Measurements from ENCODE around the gene SLC2A3. TPM values are rescaled to one million over a fixed set of nuclear protein-coding genes. Genes with fewer than 3 reads are reported as not detected.
"Not testable (repeated sequence)": the region's sequence is repeated elsewhere in the genome, so short reads cannot be mapped to it uniquely, and the experiment has no call there.

The SLC2A3 gene
- total and polyA plus RNA-seq, 2 experiments from 2014 or later: 267 to 363 TPM

DNA sequence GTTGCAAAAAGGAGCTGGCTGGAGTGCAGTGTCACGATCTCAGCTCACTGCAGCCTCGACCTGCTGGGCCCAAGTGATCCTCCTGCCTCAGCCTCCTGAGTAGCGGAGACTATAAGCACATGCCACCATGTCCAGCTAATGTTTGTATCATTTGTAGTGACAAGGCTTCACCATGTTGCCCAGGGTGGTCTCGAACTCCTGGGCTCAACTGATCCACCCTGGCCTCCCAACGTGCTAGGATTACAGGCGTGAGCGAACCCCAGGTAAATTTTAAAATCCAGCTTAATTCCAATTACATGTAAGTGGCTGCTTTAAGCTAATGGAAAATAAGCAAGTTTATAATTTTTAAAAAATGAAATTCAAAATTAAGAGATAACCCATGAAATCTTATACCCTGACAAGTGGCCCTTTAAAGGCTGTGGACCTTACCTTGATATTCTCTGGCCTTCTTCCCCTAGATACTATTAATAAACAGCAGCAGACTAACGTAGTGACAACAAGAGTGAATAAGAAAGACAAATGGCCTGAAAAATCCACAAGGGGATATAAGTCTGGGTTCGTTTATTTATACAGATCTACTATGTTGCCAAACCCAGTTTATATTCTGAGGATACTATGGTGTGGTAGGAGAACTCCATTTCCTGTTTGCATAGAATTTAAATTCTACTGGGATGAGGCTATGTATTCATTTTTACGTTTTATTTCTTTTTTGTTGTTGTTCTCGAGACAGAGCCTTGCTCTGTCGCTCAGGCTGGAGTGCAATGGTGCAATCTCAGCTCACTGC is 25.6 kb upstream of the SLC2A3 start:
- DNase-seq (ENCODE audit: low read depth in 1 of 2, low spot score in 1 of 2): no peak
- peak overlapping the region; percentile 47 for H3K4me3 ChIP-seq
- peak overlapping the region; percentile 94 for H3K27ac ChIP-seq

DNA sequence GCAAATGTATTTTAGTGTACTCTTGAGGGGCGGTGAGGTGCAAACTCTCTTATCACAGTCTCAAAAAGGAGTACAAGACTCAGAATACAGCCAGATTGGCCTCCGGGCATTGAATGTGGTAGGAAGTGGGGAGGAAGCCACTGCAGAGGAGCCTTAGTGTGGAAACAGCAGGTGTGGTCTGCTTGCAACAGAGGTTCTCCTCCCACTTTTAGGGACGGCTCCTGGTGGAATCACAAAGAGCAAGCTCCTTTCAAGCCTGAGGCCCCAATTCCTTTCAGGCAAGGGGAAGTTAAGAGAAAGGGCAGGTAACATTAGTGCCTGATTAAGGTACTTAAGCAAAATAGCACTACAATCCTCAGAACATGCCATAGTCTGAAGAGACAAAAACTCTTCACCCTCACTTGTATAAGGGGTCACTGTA is 23.7 kb upstream of the SLC2A3 start:
- Histone ChIP-seq H3K4me3 (peak overlapping the region; percentile 47), H3K27me3 (no peaks in the 10 kb centered on the region), H3K36me3 (no peaks in the 10 kb centered on the region), H3K9me3 (ENCODE audit: low read depth) (no peaks in the 10 kb centered on the region), H3K4me1 (ENCODE audit: low read depth) (peaks cover 54% of the 10 kb centered on the region), H3K27ac (peak overlapping the region; percentile 94)
- DNase-seq (ENCODE audit: low read depth in 1 of 2, low spot score in 1 of 2): peak; percentile 39 to 44
- TF ChIP-seq, protein P1, sequence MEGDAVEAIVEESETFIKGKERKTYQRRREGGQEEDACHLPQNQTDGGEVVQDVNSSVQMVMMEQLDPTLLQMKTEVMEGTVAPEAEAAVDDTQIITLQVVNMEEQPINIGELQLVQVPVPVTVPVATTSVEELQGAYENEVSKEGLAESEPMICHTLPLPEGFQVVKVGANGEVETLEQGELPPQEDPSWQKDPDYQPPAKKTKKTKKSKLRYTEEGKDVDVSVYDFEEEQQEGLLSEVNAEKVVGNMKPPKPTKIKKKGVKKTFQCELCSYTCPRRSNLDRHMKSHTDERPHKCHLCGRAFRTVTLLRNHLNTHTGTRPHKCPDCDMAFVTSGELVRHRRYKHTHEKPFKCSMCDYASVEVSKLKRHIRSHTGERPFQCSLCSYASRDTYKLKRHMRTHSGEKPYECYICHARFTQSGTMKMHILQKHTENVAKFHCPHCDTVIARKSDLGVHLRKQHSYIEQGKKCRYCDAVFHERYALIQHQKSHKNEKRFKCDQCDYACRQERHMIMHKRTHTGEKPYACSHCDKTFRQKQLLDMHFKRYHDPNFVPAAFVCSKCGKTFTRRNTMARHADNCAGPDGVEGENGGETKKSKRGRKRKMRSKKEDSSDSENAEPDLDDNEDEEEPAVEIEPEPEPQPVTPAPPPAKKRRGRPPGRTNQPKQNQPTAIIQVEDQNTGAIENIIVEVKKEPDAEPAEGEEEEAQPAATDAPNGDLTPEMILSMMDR (IDR thresholded peaks at IDR 0.05; ENCODE audit: low read depth, low read length): no peak

More for the DNA sequence above, 25.6 kb upstream of the SLC2A3 start:
- TF ChIP-seq, protein P1 (IDR thresholded peaks at IDR 0.05; ENCODE audit: low read depth, low read length): no peak
- H3K9me3 ChIP-seq (ENCODE audit: low read depth): no peaks in the 10 kb centered on the region
- H3K36me3 ChIP-seq: no peaks in the 10 kb centered on the region
- H3K4me1 ChIP-seq (ENCODE audit: low read depth): peaks cover 54% of the 10 kb centered on the region
- no peaks in the 10 kb centered on the region for H3K27me3 ChIP-seq

DNA sequence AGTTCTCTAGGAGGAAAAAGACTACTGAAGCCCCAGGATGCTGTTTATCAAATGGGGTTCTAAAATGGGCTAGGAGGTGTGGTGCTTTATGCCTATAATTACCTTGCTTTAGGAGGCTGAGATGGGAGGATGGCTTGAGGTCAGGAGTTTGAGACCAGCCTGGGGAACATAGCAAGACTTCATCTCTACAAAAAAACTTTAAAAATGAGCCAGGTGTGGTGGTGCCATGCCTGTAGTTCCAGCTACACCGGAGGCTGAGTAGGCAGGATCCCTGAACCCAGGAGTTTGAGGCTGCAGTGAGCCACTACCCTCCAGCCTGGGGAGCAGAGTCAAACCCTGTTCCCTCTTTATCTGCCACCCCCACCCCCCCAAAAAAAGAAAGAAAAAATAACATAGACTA is 23.3 kb upstream of the SLC2A3 start:
- no peak overlapping the region for H3K4me3 ChIP-seq
- no peaks in the 10 kb centered on the region for H3K27me3 ChIP-seq
- no peaks in the 10 kb centered on the region for H3K36me3 ChIP-seq
- no peaks in the 10 kb centered on the region for H3K9me3 ChIP-seq (ENCODE audit: low read depth)
- TF ChIP-seq, protein P1 (IDR thresholded peaks at IDR 0.05; ENCODE audit: low read depth, low read length): no peak
- peaks cover 54% of the 10 kb centered on the region for H3K4me1 ChIP-seq (ENCODE audit: low read depth)
- H3K27ac ChIP-seq: peak overlapping the region; percentile 94
- DNase-seq (ENCODE audit: low read depth in 1 of 2, low spot score in 1 of 2): no peak

DNA sequence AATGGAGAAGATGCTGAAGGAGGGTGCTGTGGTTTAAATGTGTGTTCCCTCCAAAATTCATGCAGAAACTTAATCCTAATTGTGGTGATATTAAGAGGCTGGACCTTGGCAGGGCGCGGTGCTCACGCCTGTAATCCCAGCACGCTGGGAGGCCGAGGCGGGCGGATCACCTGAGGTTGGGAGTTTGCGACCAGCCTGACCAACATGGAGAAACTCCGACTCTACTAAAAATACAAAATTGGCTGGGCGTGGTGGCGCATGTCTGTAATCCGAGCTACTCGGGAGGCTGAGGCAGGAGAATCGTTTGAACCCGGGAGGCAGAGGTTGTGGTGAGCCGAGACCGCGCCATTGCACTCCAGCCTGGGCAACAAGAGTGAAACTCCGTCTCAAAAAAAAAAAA is 18.9 kb upstream of the SLC2A3 start:
- not testable (repeated sequence) for H3K36me3 ChIP-seq; H3K9me3 ChIP-seq (ENCODE audit: low read depth); H3K27me3 ChIP-seq; H3K4me3 ChIP-seq; DNase-seq (ENCODE audit: low read depth in 1 of 2, low spot score in 1 of 2); H3K27ac ChIP-seq
- peaks cover 20% of the 10 kb centered on the region for H3K4me1 ChIP-seq (ENCODE audit: low read depth)

DNA sequence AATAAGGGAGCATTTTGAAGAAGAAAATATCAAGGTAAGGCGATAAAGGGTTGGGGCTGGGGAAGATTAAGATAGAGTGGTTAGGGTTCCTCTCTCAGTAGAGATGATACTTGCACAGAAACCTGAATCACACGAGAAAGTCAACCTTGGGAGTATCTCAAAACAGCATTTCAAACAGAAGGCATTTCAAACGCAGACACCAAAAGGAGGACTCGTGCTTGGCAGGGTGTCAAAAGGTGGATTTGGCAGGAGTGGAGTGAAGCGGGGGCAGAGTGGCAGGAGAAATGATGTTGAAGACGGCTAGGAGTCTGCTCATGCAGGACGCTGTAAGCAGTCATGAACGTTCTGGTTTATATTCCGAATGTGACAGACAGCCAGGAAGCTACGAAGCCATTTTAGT is 18.4 kb upstream of the SLC2A3 start:
- H3K4me3 ChIP-seq: not testable (repeated sequence)

DNA sequence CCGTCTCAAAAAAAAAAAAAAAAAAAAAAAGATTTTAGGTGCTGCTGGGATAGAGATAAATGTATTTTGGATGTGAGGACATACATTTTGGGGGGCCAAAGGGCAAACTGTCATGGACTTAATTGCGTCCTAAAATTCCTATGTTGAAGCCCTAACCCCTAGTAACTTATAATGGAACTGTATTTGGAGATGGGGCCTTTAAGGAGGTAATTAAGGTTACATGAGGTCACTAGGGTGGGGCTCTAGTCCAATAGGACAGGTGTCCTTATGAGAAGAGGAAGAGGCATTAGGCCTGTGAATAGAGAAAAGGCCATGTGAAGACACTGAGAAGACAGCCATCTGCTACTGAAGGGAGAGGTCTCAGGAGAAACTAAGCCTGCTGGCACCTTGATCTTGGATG is 17.9 kb upstream of the SLC2A3 start:
- not testable (repeated sequence) for H3K4me3 ChIP-seq; H3K27ac ChIP-seq; DNase-seq (ENCODE audit: low read depth in 1 of 2, low spot score in 1 of 2); H3K27me3 ChIP-seq; H3K9me3 ChIP-seq (ENCODE audit: low read depth); H3K36me3 ChIP-seq
- H3K4me1 ChIP-seq (ENCODE audit: low read depth): peaks cover 11% of the 10 kb centered on the region

More for the DNA sequence above, 18.4 kb upstream of the SLC2A3 start:
- not testable (repeated sequence) for DNase-seq (ENCODE audit: low read depth in 1 of 2, low spot score in 1 of 2); H3K36me3 ChIP-seq; H3K27me3 ChIP-seq; H3K9me3 ChIP-seq (ENCODE audit: low read depth); H3K27ac ChIP-seq
- peaks cover 16% of the 10 kb centered on the region for H3K4me1 ChIP-seq (ENCODE audit: low read depth)

DNA sequence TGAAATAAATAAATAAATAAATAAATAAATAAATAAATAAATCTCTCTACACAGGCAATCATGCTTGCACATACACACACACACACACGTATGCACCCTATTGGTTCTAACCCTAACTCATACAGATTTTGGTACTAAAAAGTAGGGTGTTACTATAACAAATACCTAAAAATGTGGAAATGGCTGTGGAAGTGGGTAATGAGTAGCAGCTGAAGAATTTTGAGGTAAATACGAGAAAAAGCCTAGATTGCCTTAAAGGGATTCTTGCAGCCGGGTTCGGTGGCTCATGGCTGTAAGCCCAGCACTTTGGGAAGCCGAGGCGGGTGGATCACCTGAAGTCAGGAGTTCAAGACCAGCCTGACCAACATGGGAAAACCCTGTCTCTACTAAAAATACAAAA is 15.7 kb upstream of the SLC2A3 start:
- no peak for DNase-seq (ENCODE audit: low read depth in 1 of 2, low spot score in 1 of 2)

DNA sequence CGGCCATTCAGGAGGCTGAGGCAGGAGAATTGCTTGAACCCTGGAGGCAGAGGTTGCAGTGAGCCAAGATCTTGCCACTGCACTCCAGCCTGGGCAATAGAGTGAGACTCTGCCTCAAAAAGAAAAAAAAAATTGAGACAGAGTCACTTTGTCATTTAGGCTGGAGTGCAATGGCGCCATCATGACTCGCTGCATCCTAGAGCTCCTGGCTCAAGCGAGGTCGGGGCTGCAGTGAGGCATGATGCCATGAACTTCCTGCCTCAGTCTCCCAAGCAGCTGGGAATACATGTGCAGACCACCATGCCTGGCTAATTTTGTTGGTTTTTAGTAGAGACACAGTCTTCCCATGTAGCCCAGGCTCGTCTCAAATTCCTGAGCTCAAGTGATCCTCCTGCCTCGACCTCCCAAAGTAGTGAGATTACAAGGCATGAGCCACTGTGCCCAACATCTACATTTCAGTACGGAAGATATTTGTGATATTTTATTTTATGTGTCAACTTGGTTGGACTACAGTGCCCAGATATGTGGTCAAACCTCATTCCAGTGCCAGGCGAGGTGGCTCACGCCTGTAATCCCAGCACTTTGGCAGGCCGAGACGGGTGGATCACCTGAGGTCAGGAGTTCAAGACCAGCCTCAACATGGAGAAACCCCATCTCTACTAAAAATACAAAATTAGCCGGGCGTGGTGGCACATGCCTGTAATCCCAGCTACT is 14.4 kb upstream of the SLC2A3 start:
- H3K36me3 ChIP-seq; H3K9me3 ChIP-seq (ENCODE audit: low read depth); H3K27ac ChIP-seq; H3K27me3 ChIP-seq; DNase-seq (ENCODE audit: low read depth in 1 of 2, low spot score in 1 of 2); H3K4me1 ChIP-seq (ENCODE audit: low read depth); H3K4me3 ChIP-seq: not testable (repeated sequence)

More for the DNA sequence above, 15.7 kb upstream of the SLC2A3 start:
- Histone ChIP-seq H3K27ac (no peak overlapping the region), H3K36me3 (no peaks in the 10 kb centered on the region), H3K4me3 (no peak overlapping the region), H3K4me1 (ENCODE audit: low read depth) (no peaks in the 10 kb centered on the region), H3K27me3 (no peaks in the 10 kb centered on the region), H3K9me3 (ENCODE audit: low read depth) (no peaks in the 10 kb centered on the region)
- TF ChIP-seq, protein P1 (IDR thresholded peaks at IDR 0.05; ENCODE audit: low read depth, low read length): no peak
